Inflammatory macrophage treated with lipopolysaccharide for 1 hour (primary cell): ENCODE results near the gene IGFL4.

Source experiments
- DNase-seq, 2 donors: peaks; one replicate each; pipeline ENCODE4 v3.0.0-alpha.2; 2020 to 2022

The IGFL4 gene

DNA sequence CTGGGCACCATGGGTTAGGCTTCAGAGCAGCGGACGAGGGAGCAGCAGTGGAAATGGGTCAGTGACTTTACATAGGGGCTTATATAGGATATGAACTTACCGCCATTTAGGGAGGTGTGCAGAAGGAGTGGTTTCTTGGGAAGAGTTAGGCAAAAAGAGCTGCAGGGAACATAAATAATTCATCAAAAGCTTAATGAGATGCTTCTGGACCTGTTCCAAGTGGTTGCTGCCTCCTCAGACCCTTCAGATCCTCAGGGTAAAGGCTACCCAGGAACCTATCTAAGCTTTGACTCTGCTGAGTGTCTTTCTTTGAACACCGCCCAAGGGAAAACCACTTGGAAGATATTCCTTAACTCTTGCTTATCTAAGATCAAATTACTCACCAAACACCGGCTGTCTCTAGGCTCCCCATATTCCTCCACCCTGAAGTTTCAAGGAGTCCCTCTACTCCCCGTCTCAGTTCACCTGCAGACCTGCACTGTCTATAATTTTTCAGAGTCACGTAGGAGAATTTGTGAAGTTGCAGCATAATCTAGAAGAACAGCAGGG lies at the start of gene IGFL4:
Gene IGFL4, minus strand, starts transcription at position 51 of the 549 bp plus-strand sequence. Its CDS starts 40 bp downstream, at position 11.
- DNase-seq: no peak

- DNase-seq: no peak
Observed at GRCh38 chr19:46090444-46090843, 49.6 kb upstream of the IGFL4 start.

- no peak for DNase-seq
Observed at GRCh38 chr19:46089432-46089831, 48.6 kb upstream of the IGFL4 start.

GRCh38 chr19:46088101-46088500 lies 47.3 kb upstream of the IGFL4 start:
- DNase-seq: no peak

DNA sequence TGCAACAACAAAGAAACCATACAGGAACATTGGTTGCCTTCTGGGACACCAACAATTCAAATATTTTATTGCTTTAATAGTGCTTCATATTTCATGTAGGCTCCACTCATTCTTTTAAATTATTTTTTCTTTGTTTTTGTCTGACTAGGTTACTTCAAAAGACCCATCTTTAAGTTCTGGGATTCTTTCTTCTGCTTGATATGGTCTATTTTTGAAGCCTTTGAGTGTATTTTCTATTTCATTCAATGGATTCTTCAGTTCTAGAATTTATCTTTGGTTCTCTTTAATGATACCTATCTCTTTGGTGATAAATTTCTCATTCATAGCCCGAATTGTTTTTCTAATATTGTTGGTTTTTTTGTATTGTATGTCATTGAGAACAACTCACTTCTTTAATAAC lies 45.1 kb upstream of the IGFL4 start:
- no peak for DNase-seq

GRCh38 chr19:46082728-46083050 lies 41.9 kb upstream of the IGFL4 start:
- no peak for DNase-seq

GRCh38 chr19:46081928-46082727 lies 41.3 kb upstream of the IGFL4 start:
- peak; percentile 22 to 60 for DNase-seq

GRCh38 chr19:46080561-46080960 lies 39.8 kb upstream of the IGFL4 start:
- no peak for DNase-seq

DNA sequence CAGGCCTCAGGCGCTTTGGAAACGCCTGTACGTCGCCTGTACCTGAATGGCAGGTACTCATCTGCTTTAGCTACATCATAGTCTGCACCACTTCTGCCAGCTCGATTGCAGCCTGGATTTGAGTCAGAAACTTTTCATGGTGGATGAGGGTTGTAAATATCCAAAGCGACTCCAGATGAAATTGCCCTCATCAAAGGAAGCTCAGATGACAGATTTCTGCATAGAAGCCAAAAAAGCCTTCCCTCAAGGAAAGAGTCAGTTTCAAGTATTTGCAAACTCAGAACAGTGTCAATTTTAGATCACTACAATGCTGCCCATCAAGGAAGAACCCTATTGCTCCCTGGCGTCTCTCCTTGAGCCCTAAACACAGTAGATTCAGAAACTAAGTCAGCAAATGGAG lies 38.8 kb upstream of the IGFL4 start:
- no peak for DNase-seq

DNA sequence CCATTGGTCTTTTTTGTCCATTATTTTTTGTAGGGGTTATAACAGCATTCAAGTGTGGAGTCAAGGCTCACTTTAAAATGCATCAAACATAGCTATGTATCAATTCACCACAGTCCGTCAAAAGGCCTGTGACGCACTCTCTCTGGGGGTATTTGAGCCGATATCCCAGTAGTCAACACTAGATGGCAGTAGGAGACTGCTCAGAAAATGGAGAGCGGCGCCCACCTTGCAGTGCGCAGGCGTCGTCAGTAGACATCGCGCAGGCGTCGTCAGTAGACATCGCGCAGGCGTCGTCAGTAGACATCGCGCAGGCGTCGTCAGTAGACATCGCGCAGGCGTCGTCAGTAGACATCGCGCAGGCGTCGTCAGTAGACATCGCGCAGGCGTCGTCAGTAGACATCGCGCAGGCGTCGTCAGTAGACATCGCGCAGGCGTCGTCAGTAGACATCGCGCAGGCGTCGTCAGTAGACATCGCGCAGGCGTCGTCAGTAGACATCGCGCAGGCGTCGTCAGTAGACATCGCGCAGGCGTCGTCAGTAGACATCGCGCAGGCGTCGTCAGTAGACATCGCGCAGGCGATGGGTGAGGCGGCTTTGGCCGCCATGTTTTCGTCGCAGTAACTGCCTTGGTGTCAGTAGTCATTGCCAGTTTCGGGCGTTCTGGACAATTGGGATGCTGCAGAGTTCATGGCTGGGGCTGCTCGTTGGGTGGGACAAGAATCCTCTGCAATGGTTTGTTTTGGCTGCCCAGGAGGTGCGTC lies 38.0 kb upstream of the IGFL4 start:
- DNase-seq: peak in 1 of 2 donors; percentile 66

GRCh38 chr19:46077815-46078167 lies 37.0 kb upstream of the IGFL4 start:
- DNase-seq: no peak

DNA sequence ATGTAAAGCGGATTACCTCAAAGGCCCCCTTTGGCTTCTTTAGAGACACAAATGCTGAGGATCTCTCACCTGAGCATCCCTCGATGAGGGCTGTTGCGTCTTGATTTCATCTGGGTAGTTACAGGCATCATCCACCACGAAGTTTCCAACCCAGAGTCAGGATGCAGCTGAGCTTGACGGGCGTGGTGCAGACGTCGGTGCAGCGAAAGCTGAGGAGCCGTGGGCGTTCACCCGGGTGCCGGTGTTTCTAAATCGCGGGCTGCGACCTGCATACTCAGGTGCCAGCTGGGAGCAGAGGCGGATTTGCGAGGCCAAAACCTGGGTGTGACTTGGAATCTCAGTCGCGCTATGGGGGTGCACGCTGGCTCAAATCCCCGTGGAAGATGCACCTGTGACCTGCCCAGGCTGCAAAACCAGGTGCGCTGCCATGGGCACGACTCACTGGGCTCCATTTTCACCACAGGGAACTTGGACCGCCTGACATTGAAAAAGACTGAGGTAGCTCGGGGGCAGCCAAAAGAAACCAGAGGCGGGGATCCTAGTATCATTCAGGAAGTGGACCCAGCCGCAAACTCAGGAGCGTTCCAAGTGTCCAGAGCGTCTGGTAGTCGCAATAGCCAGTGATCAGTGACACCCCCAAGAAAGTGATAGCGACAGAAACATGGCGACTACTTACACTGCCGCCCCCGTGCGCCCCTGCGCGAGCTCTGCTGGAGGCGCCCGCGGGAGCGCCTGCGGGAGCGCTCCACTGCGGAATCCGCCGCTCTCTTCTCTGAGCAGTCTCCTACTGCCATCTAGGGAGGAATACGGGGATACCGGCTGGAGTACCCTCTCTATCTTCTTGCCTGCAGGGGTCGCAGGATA lies 36.4 kb upstream of the IGFL4 start:
- DNase-seq: peak; percentile 56 to 81

DNA sequence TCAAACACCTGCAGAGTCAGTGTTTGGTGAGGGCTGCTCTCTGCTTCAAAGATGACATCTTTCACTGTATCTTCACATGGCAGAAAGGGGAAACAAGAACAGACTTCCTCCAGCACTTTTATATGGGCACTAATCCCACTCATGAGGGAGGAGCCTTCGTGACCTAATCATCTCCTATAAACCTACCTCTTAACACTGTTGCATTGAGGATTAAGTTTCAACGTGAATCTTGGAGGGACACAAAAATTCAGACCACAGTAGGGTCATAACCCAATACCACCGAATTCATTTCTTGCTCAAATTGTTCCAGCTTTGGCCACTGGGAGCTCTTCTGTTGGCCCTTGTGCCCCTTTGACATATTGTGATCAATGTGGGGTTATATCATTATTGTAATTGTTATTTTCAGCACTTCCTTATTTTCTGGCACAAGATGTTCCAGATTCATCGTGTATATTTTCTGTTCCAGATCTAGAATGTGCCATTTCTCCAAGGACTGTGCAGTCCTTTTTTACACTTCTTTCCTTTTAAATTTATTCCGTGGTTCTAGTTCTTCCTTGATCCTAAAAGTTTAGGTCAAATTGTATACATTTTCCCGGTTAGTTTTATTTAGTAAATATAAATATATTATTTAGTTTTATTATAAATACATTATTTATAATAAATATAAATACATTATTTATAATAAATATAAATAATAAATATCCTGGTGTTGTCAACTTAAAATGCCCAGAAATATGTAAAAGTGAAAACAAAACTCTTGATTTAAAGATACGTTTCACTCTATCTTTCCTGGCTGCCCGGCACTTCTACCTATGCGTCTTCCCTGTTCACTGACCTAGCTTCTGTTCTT lies 35.5 kb upstream of the IGFL4 start:
- peak in 1 of 2 donors; percentile 14 for DNase-seq

- peak in 1 of 2 donors; percentile 29 for DNase-seq
Observed at GRCh38 chr19:46073268-46073922, 32.6 kb upstream of the IGFL4 start.

GRCh38 chr19:46069806-46070341 lies 29.1 kb upstream of the IGFL4 start:
- no peak for DNase-seq

DNA sequence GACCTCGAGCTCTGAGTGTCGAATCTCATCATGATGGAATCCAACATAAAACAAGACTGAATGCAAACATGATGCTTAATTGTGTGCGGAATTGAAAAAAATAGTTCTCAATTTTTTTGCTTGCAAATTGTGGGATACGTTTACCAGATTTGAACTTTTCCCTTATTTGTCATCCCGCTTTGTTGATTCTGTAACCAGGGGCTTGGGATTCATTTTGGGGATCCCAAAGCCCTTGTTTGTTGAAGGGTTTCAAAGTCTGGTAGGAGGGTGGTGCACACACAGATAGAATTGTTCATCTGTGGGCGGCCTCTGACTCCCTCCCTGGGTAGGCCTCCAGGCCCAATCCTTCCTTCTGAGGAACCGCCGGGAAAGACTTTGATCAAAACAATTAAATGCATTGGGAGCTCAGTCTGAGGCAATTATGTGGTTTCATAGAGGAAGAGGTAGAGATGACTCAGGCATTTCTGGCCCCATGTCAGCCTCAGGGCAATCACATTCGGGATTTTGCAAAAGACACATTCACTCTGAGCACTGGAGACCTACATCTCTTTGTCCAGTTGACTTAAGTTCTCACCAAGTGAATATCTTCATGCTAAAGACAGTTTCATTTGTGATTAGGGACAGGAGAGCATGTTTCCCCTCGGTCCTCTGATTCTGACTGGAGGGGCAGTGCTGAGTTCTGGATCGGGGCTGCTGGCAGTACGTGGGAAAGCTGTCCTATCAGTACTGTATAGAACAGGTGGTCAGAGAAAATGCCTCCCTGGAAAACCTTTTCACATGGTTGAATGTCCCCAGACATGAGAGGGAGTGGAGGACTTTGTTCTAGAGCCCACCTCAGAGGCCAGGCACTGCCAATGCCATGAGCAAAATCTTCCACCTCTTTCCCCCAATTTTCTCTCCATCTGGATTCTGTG lies 27.8 kb upstream of the IGFL4 start:
- DNase-seq: peak; percentile 73 to 87

GRCh38 chr19:46067691-46068090 lies 26.9 kb upstream of the IGFL4 start:
- DNase-seq: no peak

- peak in 1 of 2 donors; percentile 67 for DNase-seq
Observed at GRCh38 chr19:46066471-46066870, 25.7 kb upstream of the IGFL4 start.

DNA sequence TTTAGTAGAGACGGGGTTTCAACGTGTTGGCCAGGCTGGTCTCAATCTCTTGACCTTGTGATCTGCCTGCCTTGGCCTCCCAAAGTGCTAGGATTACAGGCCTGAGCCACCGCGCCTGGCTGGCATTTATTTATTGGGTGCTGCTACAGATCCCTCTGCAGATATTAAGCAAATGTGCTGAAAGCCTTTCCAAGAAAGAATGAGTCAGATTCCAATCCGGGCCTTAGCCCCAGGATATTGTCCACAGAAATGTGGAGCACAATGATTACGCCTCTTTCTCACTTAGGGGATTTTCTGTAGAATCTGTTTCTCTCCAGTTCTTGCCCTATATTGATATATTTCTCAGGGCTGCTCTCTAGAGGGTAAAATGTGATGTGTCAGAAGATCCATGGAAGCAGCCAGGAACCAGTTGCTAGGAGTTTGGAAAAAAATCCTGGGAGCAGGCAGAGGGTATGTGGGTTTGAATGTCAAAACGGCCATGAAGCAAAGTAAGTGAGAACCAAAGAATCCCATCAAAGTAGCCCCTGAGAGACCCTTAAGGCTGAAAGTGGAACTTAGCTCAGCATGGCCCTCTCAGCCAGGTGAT lies 24.8 kb upstream of the IGFL4 start:
- DNase-seq: no peak

GRCh38 chr19:46063201-46063600 lies 22.4 kb upstream of the IGFL4 start:
- peak in 1 of 2 donors; percentile 10 for DNase-seq
